ENCODE measurements around the gene MPZL1. TPM values are rescaled to one million over a fixed set of nuclear protein-coding genes. Genes with fewer than 3 reads are reported as not detected.

The MPZL1 gene
- polyA plus RNA-seq, 1 donor = 62.4 TPM

DNA sequence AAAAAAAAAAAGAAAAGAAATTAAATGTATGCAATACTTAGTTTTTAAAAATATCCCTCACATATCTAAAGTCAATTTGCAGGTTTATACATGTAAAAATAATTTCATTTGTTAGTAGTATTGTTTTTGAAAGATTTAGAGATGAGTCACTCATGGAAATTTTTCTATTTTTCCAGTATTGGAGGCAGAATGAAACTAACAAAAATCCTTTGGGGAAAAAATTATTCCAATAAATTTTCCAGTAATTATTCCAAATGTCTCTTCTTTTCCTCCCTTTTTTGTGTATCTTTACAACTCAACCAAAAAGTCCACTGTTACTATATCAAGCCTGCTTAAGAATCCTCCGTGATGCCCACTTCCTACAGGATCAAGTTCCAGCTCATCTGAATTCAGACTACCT, 29.9 kb downstream of the MPZL1 start:
- peak; percentile 35 for DNase-seq

- DNase-seq = no peak
These were observed 30.6 kb downstream of the MPZL1 start for GRCh38 chr1:167752219-167752985.

- no peak for DNase-seq
These were observed 33.9 kb downstream of the MPZL1 start for GRCh38 chr1:167755654-167756053.

DNA sequence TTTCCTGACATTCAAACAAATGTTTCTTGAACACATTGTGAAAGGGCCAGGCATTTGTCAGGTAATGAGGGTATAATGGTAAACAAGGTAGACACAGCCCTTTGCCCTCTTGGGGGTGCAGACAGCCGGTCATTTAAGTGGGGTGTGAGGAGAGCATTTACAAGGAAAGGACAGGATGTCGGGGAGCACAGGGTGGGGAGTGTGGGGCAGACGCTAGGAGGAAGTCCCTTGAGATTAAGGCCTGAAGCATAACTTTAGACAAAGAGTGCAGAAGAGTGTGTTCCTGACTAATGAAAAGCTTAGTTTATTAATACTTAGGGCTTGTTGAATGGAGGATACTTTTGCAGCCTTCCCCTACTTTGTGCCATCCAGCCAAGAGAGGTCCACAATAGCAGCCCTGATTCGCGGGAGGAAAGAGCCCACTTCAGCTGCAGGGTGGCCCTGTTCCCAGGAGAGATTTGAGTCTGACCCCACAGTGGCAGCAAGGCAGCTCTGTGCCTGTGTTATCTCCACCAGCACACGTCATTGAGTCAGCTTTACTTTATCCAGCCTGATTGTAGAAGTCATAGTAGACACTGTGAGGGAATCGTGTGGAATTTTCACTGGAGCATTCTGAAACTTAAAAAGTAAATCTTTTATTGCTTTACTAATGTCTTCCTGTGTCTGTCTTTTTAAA, 35.1 kb downstream of the MPZL1 start:
- DNase-seq = no peak

- no peak for DNase-seq
These were observed 35.9 kb downstream of the MPZL1 start for GRCh38 chr1:167757433-167758309.

DNA sequence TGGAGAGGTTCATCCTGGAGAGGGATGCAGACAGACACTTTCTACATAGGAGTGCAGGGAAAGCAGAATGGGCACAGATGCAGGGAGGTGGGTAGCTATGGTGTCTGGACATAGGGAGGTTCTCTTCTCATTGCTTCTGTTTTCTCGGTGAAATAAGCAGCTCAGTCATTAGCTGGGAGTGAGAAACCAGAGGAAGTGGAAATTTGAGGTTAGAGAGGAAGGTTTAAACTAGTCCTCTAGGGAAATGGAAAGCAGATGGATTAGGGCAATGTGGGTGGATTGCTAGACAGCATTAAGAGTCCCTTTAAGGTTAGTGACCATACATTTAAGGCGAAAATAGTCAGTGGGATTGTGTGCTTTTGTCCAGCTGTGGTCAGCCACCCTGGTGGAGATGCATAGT, 39.6 kb downstream of the MPZL1 start:
- DNase-seq = no peak

DNA sequence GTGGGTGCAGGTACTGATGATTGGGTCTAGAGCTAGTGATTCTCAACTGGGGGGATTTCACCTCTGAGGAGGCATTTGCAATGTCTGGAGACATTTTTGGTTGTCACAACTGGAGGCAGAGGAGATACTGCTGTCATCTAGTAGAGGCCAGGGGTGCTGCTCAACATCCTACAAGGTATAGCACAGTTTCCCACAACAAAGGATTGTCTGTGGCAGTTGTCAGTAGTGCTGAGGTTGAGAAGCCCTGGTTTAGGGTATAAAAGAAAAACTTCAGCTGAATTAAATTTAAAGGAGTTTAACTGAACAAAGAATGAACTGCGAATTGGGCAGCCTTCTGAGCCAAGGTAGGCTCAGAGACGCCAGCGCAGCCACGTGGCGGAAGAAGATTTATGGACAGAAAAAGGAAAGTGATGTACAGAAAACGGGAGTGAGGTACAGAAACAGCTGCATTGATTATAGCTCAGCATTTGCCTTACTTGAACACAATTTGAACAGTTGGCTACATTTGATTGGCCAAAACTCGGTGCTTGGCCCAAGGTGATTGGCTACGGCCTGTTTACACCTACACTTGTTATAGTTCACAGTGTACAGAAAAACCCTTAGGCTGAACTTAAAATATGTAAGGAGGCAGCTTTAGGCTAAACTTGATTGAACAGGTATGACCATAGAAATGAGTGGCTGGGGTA, 40.4 kb downstream of the MPZL1 start:
- no peak for DNase-seq

DNA sequence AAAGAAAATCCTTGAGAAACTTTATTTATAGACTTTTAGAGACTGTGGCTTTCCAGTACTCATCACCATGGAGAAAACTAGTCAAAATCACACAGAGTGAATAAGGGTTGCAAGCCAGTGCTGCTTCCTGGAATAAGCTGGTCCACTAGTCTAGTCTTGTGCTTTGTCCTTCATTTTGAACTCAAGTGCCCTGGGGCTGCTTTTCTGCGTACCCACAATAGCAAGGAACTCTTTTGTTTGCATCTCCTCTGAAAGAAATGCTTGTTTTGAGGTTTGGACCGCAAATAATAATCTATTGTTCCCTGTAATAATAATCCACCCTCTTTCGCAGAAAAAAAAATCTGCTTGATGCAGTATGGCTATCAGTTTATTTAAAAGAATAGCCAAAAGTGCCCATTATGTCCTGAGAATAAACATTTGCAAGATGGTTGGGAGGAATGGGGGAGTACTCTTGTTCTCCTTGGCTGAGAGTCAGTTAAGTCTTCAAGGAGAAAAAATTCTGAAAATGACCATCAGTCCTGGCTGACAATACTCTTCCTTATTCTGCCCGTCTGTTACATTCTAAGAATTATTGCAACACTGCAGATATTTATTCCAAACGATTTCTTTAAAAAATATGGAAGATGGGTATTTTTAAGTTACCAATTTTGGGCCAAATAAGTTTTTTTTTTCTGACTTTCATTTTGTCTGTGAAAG, 41.9 kb downstream of the MPZL1 start:
- DNase-seq = no peak

DNA sequence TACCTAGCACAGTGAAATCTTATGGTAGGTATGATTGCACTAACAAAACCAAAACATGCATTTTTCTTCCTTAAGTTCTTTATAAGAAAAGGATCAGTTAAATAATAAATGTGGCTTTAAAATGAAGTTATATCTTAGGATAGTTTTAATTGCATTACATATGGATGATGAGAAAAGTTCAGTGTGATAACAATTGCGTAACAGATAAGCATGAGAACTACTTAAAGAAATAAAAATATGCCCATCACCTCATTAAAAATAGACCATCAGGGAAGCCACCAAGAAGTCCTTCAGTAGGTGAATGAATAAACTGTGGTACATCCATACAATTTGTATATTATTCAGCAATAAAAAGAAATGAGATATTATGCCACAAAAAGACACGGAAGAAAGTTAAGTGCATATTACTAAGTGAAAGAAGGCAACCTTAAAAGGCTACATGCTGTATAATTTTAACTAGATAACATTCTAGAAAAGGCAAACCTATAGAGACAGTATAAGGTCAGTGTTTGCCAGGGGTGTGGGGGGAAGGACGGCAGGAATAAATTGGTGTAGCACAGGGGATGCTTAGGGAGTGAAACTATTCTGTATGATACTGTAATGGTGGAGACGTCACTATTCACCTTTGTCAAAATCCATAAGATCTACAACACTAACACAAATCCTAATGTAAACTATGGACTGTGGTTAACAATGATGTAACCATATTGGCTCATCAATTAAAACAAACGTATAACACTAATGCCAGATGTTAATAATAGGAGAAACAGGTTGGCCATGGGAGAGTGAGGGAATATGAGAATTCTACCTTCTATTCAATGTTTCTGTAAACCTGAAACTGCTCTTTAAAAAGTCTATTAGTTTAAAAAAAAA, 42.9 kb downstream of the MPZL1 start:
- DNase-seq = no peak

- no peak for DNase-seq
These were observed 43.7 kb downstream of the MPZL1 start for GRCh38 chr1:167765496-167765895.

GRCh38 chr1:167766538-167766937, 44.8 kb downstream of the MPZL1 start:
- DNase-seq = no peak

DNA sequence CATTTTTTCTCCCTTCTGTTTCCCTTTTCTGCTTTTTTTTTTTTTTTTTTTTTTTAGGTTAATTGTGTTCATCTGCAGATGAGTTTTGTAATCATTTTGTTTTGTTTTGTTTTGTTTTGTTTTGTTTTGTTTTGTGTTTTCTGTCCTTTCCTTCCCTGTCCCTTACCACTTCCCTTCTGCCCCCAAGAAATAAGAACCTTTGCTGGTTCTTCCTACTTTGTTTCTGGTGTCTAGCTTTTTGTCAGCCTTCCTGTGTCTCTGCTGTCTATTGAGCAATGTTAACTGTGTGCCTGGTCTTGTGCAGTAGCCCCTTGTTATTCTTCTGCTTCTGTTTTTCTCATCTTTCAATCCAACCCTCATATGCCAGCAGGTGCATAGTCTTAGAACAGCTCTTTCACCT, 46.0 kb downstream of the MPZL1 start:
- DNase-seq = no peak

DNA sequence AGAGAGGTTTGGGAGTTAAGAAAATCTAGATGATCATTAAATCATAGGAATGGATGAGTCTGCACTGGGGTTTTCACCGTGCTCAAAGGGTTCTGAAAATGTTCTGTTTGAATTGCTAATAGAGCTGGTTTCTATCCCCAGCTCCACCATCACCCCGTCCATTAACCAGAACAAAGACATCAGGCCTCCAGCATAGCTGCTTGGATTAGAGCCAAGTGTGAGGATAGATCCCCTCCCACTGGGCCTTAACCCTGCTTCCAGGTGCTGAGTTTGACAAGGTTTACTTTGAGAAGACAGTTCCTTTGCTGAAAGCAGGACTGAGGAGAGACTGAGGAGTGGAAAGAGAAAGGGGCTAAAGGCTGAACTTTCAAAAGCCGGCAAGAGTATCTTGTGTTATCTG, 48.3 kb downstream of the MPZL1 start:
- no peak for DNase-seq

GRCh38 chr1:167772436-167772835, 50.7 kb downstream of the MPZL1 start:
- no peak for DNase-seq

- DNase-seq = no peak
These were observed 51.7 kb downstream of the MPZL1 start for GRCh38 chr1:167773516-167773915.

- DNase-seq = no peak
These were observed 52.9 kb downstream of the MPZL1 start for GRCh38 chr1:167774710-167775109.

DNA sequence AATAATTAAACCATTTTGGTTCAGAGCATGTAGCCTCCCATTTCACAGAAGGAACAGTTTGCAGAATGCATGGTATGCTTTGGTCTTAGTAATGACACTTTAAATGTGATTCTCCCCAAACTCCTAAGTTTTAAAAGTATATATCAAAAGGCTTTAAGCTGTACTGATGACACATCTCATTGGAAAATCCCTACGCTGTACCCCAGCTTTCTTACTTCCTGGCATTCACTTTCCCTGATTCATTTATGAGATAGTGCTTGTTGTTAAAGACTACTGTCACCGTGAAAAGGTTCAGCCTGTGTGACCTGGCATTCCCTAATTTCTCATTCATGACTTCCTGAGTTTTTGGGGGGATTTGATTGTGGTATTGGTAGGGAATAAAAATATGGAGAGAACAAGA, 53.4 kb downstream of the MPZL1 start:
- DNase-seq = no peak

DNA sequence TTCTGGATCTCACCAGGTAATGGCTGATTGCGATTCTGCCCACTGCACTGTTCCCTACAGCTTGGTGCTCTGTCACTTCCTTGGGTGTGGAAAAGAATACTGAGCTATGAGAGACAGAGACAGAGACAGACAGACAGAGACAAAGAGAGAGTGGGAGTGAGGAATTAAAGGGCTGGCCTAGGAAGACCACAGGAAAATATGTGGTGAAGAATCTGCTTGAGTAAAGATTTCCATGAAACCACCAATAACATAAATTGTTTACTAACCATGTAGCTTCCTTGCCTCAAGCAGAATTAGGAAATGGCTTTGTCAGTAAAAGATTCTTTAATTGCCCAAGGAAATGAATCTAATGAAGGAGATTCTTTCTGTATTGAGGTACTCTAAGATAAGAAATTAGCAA, 54.4 kb downstream of the MPZL1 start:
- no peak for DNase-seq

DNA sequence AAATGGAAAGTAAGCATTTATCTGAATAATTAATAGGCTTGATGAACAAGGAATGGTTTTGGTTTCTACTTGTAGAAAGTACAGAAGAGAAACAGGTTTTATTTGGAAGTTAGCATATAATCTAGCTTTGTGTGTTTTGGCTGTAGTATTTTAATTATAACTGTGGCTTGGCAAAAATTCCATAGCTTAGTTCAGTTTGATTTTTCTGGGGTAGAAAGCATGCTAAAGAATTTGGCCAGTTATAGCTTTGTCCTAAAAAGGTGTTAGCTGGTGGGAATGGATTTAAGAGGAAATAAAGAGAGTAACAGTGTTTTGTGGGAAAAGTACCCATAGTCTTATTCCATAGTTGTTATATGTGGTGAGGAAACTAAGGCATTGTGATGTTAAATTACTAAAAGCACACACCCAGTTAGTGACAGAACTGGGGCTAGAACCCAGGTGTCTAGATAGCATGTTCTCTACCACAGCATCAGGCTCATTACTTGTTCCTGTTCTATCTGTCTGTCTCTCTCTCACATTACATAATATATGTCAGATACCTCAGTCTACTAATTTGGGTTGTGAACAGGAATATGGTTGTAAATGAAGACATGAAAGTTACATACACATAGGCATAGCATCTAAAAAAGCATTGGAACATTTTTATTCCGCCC, 55.0 kb downstream of the MPZL1 start:
- DNase-seq = no peak

DNA sequence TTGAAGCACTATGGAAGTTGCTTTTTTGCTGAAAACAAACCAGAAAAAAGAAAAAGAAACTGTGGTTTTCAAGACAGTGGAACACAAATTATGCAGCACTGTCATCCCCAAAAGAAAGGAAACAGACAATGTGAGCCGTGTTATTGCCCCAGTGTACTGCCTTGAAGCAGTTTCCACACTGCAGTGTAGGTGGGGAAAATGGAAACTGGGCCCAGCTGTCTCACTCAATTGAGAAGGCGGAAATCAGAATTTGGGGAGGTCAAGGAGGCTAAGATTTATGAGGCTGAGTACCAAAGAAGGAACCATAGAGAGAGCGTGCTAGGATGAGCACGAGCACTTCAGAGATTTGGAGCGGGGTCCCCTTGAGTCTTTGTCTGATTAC, 55.5 kb downstream of the MPZL1 start:
- no peak for DNase-seq

- no peak for DNase-seq
These were observed 59.8 kb downstream of the MPZL1 start for GRCh38 chr1:167781558-167781957.

All from hindlimb muscle (tissue), 1 donor.